Stimulated activated CD4-positive, alpha-beta T cell treated with anti-CD3 and anti-CD28 coated beads, TNF-alpha, amount 100 ng/mL, for 4 hours (primary cell): ENCODE data around the gene PSMG2.
A peak's percentile ranks its signal among the peaks of the same experiment; 100 is the strongest.

Experiments used
- DNase-seq, 3 experiments: peaks; one replicate each; pipeline ENCODE4 v3.0.0-alpha.2; 2020; ENCODE audit warnings: low read depth in 3 of 3

PSMG2 gene, protein sequence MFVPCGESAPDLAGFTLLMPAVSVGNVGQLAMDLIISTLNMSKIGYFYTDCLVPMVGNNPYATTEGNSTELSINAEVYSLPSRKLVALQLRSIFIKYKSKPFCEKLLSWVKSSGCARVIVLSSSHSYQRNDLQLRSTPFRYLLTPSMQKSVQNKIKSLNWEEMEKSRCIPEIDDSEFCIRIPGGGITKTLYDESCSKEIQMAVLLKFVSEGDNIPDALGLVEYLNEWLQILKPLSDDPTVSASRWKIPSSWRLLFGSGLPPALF

DNA sequence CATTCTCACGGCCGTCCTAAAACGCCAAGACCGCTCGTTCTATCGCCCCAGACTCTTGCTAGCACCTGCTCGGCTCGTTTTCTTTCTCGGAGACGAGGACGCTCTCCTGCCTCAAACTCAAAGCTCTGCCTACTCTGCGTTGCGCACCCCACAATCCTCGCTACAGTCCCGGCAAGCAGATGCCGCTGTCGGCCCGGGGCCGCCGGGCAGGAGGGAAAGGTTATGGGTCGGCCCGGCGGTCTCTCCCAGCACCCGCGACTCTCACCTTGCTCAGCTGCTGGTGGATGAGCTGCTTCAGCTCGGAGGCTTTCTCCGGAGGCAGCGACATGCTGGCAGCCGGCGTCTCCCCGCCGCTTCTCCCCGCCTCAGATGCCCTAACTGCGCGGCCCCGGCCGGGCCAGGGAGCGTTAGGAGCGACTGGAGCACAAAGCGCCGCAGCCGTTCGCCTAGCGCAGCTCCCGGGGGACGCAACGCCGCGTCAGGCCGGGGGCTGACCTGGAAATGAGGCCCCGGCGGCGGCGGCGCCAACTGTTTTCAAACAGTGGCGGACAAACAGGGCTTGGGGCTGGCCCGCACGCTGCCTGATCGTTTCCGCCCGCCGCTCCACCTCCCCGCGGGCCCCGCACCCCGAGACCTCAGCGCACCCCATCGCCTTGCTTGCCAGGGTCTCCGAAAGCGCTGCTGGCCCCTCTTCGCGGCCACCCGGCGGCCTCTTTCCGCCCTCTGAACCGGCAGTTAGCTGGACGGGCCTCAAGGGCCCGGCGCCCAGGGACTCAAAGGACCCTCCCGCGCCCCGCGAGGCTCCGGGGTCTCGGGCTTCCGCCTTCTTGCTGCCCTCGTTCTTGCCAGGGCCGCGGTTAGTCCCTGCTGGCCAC, at the start of gene PSMG2, which contains the start of gene CEP76:
TSS of gene PSMG2 (plus strand) at position 822 of the 875 bp plus-strand sequence. CDS start 66 bp downstream, outside the sequence.
TSS of gene CEP76 (minus strand) at position 503 of the 875 bp plus-strand sequence. CDS start at position 328, 175 bp downstream.
- peak; percentile 63 to 69 (median 65) for DNase-seq

GRCh38 chr18:12654971-12655370, 47.9 kb upstream of the PSMG2 start:
- no peak for DNase-seq

DNA sequence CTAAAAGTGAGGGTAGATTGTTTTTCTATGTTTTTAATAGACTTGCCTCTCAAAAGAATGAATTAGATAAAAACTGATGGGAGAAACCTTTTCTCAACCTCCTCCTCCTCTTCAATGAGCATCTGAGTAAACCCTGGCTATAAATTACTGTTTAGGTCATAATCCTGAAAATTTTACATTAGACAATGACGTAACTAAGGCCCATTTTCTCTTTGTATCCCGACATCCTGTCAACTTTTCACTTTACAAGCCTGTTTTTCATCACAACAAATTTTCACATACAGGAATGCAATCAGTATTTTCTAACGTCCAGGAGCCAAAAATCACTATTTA, 46.3 kb upstream of the PSMG2 start:
- DNase-seq = no peak

- DNase-seq = peak in 1 of 3 experiments; percentile 4
Observed at GRCh38 chr18:12656938-12657683, 45.7 kb upstream of the PSMG2 start.

DNA sequence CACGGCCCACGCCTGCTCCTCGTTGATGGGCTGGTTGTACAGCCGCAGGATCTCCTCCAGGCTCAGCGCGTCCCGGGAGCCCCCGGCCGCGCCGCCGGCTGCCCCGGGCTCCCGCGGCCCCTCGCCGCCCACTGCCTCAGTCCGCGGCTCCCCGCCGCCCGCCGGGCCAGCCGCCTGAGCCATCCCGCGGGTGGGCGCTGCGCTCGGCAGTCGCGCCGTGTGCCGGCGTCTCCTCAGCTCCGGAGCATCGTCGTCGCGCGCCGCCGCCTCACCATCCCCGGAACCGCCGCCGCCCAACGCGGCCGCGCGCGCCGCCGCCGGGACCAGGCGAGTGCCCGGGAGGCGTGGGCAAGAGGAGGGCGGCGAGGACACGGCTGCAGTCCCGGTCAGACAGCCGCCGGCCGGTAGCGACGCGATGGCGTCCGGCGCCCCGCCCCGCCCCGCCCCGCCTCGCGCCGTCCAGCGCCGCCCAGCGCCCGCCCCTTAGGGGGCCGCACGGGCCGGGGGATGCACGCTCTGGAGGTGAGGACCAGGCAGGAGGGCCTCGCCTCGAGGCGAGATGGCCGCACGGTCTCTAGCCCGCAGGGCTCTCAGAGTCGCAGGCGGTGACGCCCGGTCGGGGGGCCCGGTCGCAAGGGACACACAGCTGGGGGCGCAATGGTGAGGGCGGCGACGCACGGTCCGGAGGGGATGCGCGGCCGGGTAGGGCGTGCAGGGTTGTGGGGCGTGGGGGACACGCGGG, 45.0 kb upstream of the PSMG2 start, which contains the start of gene SPIRE1:
TSS of gene SPIRE1 (minus strand) at position 424 of the 742 bp plus-strand sequence. CDS start at position 183, 241 bp downstream.
- DNase-seq = peak in 2 of 3 experiments; percentile 8 to 28

GRCh38 chr18:12658426-12659138, 44.3 kb upstream of the PSMG2 start:
- DNase-seq = no peak

- DNase-seq = no peak
Observed at GRCh38 chr18:12659904-12660605, 42.8 kb upstream of the PSMG2 start.

- DNase-seq = no peak
Observed at GRCh38 chr18:12668041-12668440, 34.8 kb upstream of the PSMG2 start.

DNA sequence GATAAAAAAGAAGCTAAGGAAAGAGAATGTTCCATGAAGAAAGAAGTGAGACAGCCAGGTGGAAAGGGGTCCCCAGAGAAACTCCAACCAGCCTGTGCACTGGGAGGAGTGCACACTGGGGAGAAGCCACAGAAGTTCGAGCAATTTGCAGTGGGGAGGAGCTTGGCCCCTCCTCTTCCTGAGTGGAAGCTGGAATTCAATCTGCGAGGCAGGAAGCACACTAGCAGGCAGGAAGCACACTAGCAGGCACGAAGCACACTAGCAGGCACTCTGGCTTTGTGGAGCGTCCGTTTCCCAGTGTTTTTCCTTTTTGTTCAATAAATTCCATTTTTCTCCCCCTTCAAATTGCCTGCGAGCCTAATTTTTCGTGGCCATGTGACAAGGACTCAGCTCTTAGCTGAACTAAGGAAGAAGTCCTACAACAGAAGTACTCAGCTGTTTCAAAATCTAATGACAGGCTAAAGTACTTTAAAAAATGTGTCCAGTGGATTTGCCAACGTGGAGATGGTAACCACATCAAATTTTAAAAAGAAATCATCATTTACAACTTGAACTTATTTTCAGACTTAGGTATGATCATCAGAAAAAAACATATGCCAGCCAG, 23.6 kb upstream of the PSMG2 start:
- DNase-seq = no peak

- DNase-seq = no peak
Observed at GRCh38 chr18:12686100-12686499, 16.7 kb upstream of the PSMG2 start.

DNA sequence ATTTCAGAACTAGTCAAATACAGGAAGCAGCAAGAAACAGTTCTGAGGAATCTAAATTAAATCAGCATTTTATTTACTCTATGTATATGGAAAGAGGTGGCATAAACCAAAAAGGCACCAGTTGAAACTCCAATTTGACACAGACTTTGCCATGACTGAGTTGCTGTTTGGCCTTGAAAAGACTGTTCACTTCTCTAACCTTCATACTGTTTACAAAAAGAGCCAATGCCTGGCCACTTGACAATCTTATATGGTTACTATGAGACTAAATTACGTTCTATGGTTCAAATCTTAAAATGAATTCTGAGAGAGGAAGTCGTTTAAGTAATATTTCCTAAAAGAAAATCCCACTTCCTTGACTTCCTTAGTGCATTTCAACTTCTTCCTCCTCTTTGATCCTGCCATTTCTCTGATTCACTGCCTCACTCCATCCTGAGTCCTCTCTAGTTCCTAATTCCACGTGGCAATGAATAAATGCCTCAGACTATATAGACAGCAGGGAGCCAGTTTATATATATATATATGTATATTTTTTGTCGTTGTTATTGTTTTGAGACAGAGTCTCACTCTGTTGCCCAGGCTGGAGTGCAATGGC, 13.5 kb upstream of the PSMG2 start:
- DNase-seq = no peak

DNA sequence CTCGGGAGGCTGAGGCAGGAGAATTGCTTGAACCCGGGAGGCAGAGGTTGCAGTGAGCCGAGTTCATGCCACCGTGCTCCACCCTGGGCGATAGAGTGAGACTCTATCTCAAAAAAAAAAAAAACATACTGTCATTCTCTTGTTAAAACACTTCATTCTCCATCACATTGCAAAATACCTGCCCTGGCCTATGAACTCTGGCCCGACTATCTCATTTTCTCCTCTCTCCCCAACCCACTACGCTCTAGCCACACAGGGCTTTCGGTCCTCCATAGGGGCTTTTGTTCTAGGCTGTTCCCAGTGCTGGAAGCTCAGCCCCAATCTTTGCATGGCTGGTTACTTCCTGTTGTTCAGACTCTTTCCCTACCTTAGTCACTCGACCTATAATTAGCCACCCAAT, 10.6 kb upstream of the PSMG2 start:
- no peak for DNase-seq

DNA sequence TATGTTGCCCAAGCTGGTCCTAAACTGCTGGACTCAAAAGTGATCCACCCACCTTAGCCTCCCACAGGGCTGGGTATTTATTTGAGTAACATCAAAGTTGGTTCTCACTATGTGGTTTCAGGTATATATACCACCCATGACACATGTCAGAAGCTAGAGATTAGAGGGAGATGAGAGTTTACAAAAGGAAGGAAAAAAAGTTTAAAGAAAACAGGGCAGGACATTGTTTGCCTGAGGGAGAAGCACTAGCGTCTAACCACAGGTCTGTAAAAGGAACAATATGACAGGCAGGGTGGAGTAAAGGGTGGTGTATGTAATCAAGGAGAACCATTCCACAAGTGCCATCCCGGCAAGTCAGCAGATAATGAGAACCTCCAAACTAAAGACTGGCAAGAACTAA, 8.8 kb upstream of the PSMG2 start:
- no peak for DNase-seq

- no peak for DNase-seq
Observed at GRCh38 chr18:12699747-12700146, 3.1 kb upstream of the PSMG2 start.

DNA sequence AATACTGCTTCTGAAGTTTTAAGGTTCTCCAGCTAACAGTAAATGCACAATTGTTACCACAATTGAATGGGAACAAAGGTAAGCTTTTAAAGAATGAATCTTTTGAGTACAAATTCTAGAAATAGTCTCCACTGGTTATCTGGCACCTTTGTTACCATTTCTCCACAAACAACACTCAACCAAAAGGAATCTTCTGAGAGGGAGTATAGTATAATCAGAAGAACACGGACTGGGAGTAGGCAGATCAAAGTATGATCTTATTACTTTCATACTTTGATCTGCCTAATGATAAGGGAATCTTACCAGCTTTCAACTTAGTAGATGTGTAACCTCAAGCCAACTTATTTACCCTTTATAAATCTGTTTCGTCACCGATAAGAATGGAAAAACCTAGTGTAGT, 1.7 kb upstream of the PSMG2 start:
- DNase-seq = no peak

GRCh38 chr18:12703096-12703567, 290 bp downstream of the PSMG2 start:
- no peak for DNase-seq

DNA sequence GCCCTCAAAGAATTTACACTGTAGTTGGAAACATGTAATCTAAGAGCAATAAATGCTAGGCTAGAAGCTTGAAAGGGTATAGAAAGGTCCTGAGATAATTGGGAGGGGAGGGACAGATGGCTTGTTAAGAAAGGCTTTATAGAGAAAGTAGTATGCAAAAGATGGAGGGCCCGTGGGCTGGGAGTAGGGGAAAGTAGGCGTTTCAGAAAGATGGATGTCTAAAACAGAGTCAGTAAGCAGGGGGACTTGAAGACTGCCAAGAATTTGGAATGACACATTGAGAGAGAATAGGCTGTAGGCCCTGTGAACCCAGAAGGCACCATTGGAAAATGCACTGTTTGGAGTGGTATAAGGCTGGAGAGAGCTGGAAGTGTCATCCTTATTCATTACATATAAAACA, 822 bp downstream of the PSMG2 start:
- DNase-seq = no peak

- no peak for DNase-seq
Observed at GRCh38 chr18:12711446-12711845, 8.6 kb downstream of the PSMG2 start.
